ENCODE data around the gene BBS9.

The BBS9 gene

DNA sequence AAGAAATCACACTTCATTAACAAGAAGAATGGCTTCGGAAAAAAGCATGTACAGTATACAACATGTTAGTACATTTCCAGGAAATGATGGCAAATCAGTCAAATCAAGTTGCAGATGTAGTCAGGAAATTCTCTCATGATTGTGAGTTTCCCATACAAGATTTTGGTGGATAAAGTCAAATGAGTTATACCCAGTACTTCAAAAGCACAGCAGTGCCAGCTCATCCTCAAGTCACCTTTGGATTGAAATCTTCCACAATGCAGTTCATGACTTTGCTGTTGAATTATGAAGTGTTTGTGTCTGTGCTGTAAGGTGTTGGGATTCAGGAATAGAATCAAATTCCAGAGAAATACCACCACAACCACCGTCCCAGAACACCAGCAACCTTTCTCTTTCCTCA, 474.7 kb downstream of the BBS9 start:
- no peaks in the 10 kb centered on the region for H3K27me3 ChIP-seq (replicated peaks; ENCODE audit: insufficient read depth, low read length)
- TF ChIP-seq EZH2 (optimal IDR thresholded peaks at IDR 0.05; ENCODE audit: low read depth, low read length) (no peak), EZH2phosphoT487 (IDR thresholded peaks at IDR 0.05; ENCODE audit: low read length) (no peak)
- TF ChIP-seq, protein P1, sequence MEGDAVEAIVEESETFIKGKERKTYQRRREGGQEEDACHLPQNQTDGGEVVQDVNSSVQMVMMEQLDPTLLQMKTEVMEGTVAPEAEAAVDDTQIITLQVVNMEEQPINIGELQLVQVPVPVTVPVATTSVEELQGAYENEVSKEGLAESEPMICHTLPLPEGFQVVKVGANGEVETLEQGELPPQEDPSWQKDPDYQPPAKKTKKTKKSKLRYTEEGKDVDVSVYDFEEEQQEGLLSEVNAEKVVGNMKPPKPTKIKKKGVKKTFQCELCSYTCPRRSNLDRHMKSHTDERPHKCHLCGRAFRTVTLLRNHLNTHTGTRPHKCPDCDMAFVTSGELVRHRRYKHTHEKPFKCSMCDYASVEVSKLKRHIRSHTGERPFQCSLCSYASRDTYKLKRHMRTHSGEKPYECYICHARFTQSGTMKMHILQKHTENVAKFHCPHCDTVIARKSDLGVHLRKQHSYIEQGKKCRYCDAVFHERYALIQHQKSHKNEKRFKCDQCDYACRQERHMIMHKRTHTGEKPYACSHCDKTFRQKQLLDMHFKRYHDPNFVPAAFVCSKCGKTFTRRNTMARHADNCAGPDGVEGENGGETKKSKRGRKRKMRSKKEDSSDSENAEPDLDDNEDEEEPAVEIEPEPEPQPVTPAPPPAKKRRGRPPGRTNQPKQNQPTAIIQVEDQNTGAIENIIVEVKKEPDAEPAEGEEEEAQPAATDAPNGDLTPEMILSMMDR (IDR thresholded peaks at IDR 0.05; ENCODE audit: low read length), result no peak
- H4K20me1 ChIP-seq (ENCODE audit: insufficient read depth, low read length), result no peaks in the 10 kb centered on the region
- no peaks in the 10 kb centered on the region for H3K79me2 ChIP-seq (ENCODE audit: low read length)
- H3K36me3 ChIP-seq (replicated peaks; ENCODE audit: insufficient read depth, low read length), result no peaks in the 10 kb centered on the region
- H3K4me2 ChIP-seq (ENCODE audit: low read depth, low read length), result no peak overlapping the region
- H3K4me3 ChIP-seq (ENCODE audit: low read length), result no peak overlapping the region
- no peak overlapping the region for H3K27ac ChIP-seq (ENCODE audit: low read length)
- H2AFZ ChIP-seq (ENCODE audit: low read length), result no peak overlapping the region
- H3K4me1 ChIP-seq (ENCODE audit: low read length), result no peaks in the 10 kb centered on the region
- H3F3A ChIP-seq (ENCODE audit: insufficient read depth, low read length), result no peaks in the 10 kb centered on the region
- H3K9ac ChIP-seq (ENCODE audit: low read length), result no peak overlapping the region
- H3K9me2 ChIP-seq (replicated peaks; ENCODE audit: insufficient read depth, low read length), result no peaks in the 10 kb centered on the region
- DNase-seq, result no peak
- H3K9me3 ChIP-seq (replicated peaks; ENCODE audit: insufficient read depth, low read length), result no peaks in the 10 kb centered on the region

DNA sequence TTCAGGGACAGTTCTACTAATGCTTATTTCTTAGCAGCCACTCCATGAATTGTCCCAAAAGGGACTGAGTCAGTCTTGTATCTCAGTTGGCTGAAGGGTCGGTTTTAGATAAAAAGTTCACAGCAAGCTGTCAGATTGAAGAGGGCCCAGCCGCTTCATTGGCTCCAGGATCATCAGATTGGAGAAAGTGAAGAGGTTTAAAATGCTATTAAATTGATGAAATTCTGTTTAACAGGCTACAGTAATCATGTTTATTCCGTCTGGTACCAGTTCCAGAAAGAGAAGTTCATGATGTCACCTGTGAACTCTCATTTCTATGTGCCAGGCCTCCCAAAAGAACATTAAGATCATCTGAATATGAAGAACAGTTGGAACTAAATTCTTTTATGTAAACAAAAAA, 481.6 kb downstream of the BBS9 start:
- no peaks in the 10 kb centered on the region for H3K79me2 ChIP-seq (ENCODE audit: low read length)
- H3K9me3 ChIP-seq (replicated peaks; ENCODE audit: insufficient read depth, low read length), result no peaks in the 10 kb centered on the region
- no peak for DNase-seq
- H2AFZ ChIP-seq (ENCODE audit: low read length), result no peak overlapping the region
- H4K20me1 ChIP-seq (ENCODE audit: insufficient read depth, low read length), result no peaks in the 10 kb centered on the region
- no peaks in the 10 kb centered on the region for H3K9me2 ChIP-seq (replicated peaks; ENCODE audit: insufficient read depth, low read length)
- no peaks in the 10 kb centered on the region for H3F3A ChIP-seq (ENCODE audit: insufficient read depth, low read length)
- H3K4me3 ChIP-seq (ENCODE audit: low read length), result no peak overlapping the region
- no peaks in the 10 kb centered on the region for H3K36me3 ChIP-seq (replicated peaks; ENCODE audit: insufficient read depth, low read length)
- H3K9ac ChIP-seq (ENCODE audit: low read length), result no peak overlapping the region
- no peak overlapping the region for H3K4me2 ChIP-seq (ENCODE audit: low read depth, low read length)
- TF ChIP-seq EZH2phosphoT487 (IDR thresholded peaks at IDR 0.05; ENCODE audit: low read length) (no peak), EZH2 (optimal IDR thresholded peaks at IDR 0.05; ENCODE audit: low read depth, low read length) (no peak)
- TF ChIP-seq, protein P1 (IDR thresholded peaks at IDR 0.05; ENCODE audit: low read length), result no peak
- no peak overlapping the region for H3K27ac ChIP-seq (ENCODE audit: low read length)
- no peaks in the 10 kb centered on the region for H3K4me1 ChIP-seq (ENCODE audit: low read length)
- H3K27me3 ChIP-seq (replicated peaks; ENCODE audit: insufficient read depth, low read length), result no peaks in the 10 kb centered on the region

DNA sequence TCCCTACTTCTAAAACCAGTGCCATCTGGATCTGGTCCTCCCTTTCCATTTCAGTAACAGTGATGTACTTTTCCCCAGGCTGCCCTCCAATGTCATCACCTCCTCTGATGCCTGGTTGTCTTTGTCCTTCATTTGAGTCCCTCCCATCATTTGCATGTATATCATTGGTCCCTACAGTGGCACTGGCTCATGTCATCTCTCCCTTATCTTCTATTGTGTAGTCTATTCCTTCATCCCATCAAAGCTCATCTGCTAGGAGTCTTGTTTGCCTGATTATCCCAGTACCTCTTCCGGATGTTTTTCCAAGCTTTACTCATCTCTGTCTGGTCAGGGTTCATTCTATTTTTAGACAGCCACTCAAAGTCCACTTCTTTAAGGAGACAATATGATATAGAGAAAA, 483.1 kb downstream of the BBS9 start:
- TF ChIP-seq EZH2 (optimal IDR thresholded peaks at IDR 0.05; ENCODE audit: low read depth, low read length) (no peak), EZH2phosphoT487 (IDR thresholded peaks at IDR 0.05; ENCODE audit: low read length) (no peak)
- TF ChIP-seq, protein P1 (IDR thresholded peaks at IDR 0.05; ENCODE audit: low read length), result no peak
- no peaks in the 10 kb centered on the region for H3K9me3 ChIP-seq (replicated peaks; ENCODE audit: insufficient read depth, low read length)

More for the DNA sequence above, 483.1 kb downstream of the BBS9 start:
- H3K4me2 ChIP-seq (ENCODE audit: low read depth, low read length), result no peak overlapping the region
- no peak overlapping the region for H2AFZ ChIP-seq (ENCODE audit: low read length)
- no peaks in the 10 kb centered on the region for H3K36me3 ChIP-seq (replicated peaks; ENCODE audit: insufficient read depth, low read length)
- no peak overlapping the region for H3K9ac ChIP-seq (ENCODE audit: low read length)
- DNase-seq, result no peak
- H3F3A ChIP-seq (ENCODE audit: insufficient read depth, low read length), result no peaks in the 10 kb centered on the region
- H3K4me3 ChIP-seq (ENCODE audit: low read length), result no peak overlapping the region
- H3K27ac ChIP-seq (ENCODE audit: low read length), result no peak overlapping the region
- H4K20me1 ChIP-seq (ENCODE audit: insufficient read depth, low read length), result no peaks in the 10 kb centered on the region
- H3K79me2 ChIP-seq (ENCODE audit: low read length), result no peaks in the 10 kb centered on the region
- no peaks in the 10 kb centered on the region for H3K4me1 ChIP-seq (ENCODE audit: low read length)
- no peaks in the 10 kb centered on the region for H3K27me3 ChIP-seq (replicated peaks; ENCODE audit: insufficient read depth, low read length)
- no peaks in the 10 kb centered on the region for H3K9me2 ChIP-seq (replicated peaks; ENCODE audit: insufficient read depth, low read length)
